H1 (cell line): ENCODE measurements around the gene SASS6. TPM values are rescaled to one million over a fixed set of nuclear protein-coding genes. Genes with fewer than 3 reads are reported as not detected.

ENCODE experiments used
- CTCF ChIA-PET: fragments of 300-600 bp; sonication (Branson Sonifier 250); formaldehyde crosslinking; loops from one replicate; lab custom pipeline; 2021; ENCODE audit not compliant: partially characterized antibody; lab: Charles Lee
- POLR2A ChIA-PET: fragments of 300-600 bp; sonication (Branson Sonifier 250); formaldehyde crosslinking; loops from one replicate; lab custom pipeline; 2021; ENCODE audit warnings: inconsistent platforms; ENCODE audit not compliant: partially characterized antibody; lab: Charles Lee
- DNase-seq, 2 experiments: peaks; one replicate each; pipeline versions ENCODE4 v3.0.0 to v3.0.0-alpha.2; 2010 to 2022; ENCODE audit warnings: low spot score in 2 of 2, low read depth in 1 of 2, mixed read lengths in 1 of 2
- FAIRE-seq: peaks from 2 replicates; lab custom pipeline; 2011; peaks lifted over from hg19 to GRCh38; lab: Jason Lieb, UNC
- H2AFZ ChIP-seq: 2 replicates; pipeline ENCODE4 v1.8.1; 2012; ENCODE audit warnings: low read length, inconsistent platforms
- H2AK5ac ChIP-seq: 2 replicates; pipeline ENCODE4 v1.6.1; 2013; ENCODE audit warnings: low read depth, low read length
- H2BK120ac ChIP-seq: replicated peaks from 2 replicates; pipeline ENCODE3; 2013; ENCODE audit warnings: low read depth, low read length, inconsistent platforms
- H2BK12ac ChIP-seq: 2 replicates; pipeline ENCODE4 v1.6.1; 2013; ENCODE audit warnings: low read depth, low read length
- H2BK15ac ChIP-seq: 2 replicates; pipeline ENCODE4 v1.6.1; 2013; ENCODE audit warnings: low read length
- H2BK20ac ChIP-seq: 2 replicates; pipeline ENCODE4 v1.6.1; 2013; ENCODE audit warnings: low read length
- H2BK5ac ChIP-seq: 2 replicates; pipeline ENCODE4 v1.6.1; 2013; ENCODE audit warnings: low read depth, low read length
- H3K14ac ChIP-seq: 2 replicates; pipeline ENCODE4 v1.6.1; 2013; ENCODE audit warnings: inconsistent platforms; ENCODE audit not compliant: insufficient read length
- H3K18ac ChIP-seq: 2 replicates; pipeline ENCODE4 v1.6.1; 2013; ENCODE audit warnings: low read length; ENCODE audit errors: extremely low read depth
- H3K23ac ChIP-seq: 2 replicates; pipeline ENCODE4 v1.6.1; 2013; ENCODE audit warnings: inconsistent platforms; ENCODE audit not compliant: insufficient read length
- H3K23me2 ChIP-seq: 2 replicates; pipeline ENCODE4 v1.6.1; 2013; ENCODE audit warnings: low read depth, low read length
- H3K27ac ChIP-seq: 2 replicates; pipeline ENCODE4 v1.6.1; 2011; ENCODE audit warnings: low read depth, low read length, inconsistent platforms
- H3K27me3 ChIP-seq, 4 experiments: replicated peaks in 1 of 4; 1 replicate in 1 of 4; 2 replicates in 3 of 4; pipeline versions ENCODE4 v1.6.1 to v1.8.1; 2011 to 2013; ENCODE audit warnings: low read length in 3 of 4, mild to moderate bottlenecking in 3 of 4, inconsistent platforms in 2 of 4, mixed read lengths in 2 of 4, moderate library complexity in 1 of 4; ENCODE audit not compliant: control insufficient read depth in 3 of 4, insufficient read depth in 3 of 4; ENCODE audit errors: extremely low read depth in 1 of 4
- H3K36me3 ChIP-seq, 4 experiments: 2 replicates each; pipeline versions ENCODE4 v1.6.1 to v1.8.1; 2011 to 2013; ENCODE audit warnings: mild to moderate bottlenecking in 4 of 4, low read length in 3 of 4, moderate library complexity in 2 of 4, control low read depth in 1 of 4, inconsistent platforms in 1 of 4; ENCODE audit not compliant: insufficient read depth in 4 of 4, control insufficient read depth in 2 of 4
- H3K4ac ChIP-seq: replicated peaks from 2 replicates; pipeline ENCODE3; 2013; ENCODE audit warnings: low read length, low read depth, mixed read lengths, inconsistent platforms; ENCODE audit not compliant: insufficient read length
- H3K4me1 ChIP-seq, 4 experiments: replicated peaks in 1 of 4; 1 replicate in 1 of 4; 2 replicates in 3 of 4; pipeline versions ENCODE4 v1.6.1 to v1.8.1; 2011 to 2013; ENCODE audit warnings: low read length in 3 of 4, inconsistent platforms in 2 of 4, mixed read lengths in 1 of 4; ENCODE audit not compliant: insufficient read depth in 4 of 4, control insufficient read depth in 3 of 4
- H3K4me2 ChIP-seq, 2 experiments: 2 replicates each; pipeline versions ENCODE4 v1.6.1 to v1.8.1; 2011 to 2013; ENCODE audit warnings: low read depth in 2 of 2, low read length in 2 of 2, control low read depth in 1 of 2, inconsistent platforms in 1 of 2, mild to moderate bottlenecking in 1 of 2; ENCODE audit not compliant: insufficient read depth in 1 of 2
- H3K4me3 ChIP-seq, 4 experiments: fragments of 200-600, 300-600 bp in 1 of 4; sonication (generic), shearing (Covaris generic), sonication (Bioruptor Twin) in 1 of 4; 2 replicates each; pipeline versions ENCODE4 v1.5.1 to v1.8.1; 2011 to 2016; ENCODE audit warnings: low read length in 4 of 4, low read depth in 3 of 4, control low read depth in 2 of 4, inconsistent platforms in 2 of 4, mild to moderate bottlenecking in 2 of 4, mixed read lengths in 1 of 4, moderate library complexity in 1 of 4; ENCODE audit not compliant: insufficient read depth in 2 of 4; ENCODE audit errors: extremely low read depth in 1 of 4
- H3K56ac ChIP-seq: replicated peaks from 2 replicates; pipeline ENCODE3; 2013; ENCODE audit warnings: low read depth, mild to moderate bottlenecking, mixed read lengths, low read length, inconsistent platforms; ENCODE audit not compliant: insufficient read length
- H3K79me1 ChIP-seq: 2 replicates; pipeline ENCODE4 v1.6.1; 2013; ENCODE audit warnings: low read depth, low read length, control low read depth
- H3K79me2 ChIP-seq, 2 experiments: 2 replicates each; pipeline versions ENCODE4 v1.6.1 to v1.8.1; 2012 to 2013; ENCODE audit warnings: low read length in 2 of 2, mild to moderate bottlenecking in 2 of 2, inconsistent platforms in 1 of 2; ENCODE audit not compliant: insufficient read depth in 2 of 2, control insufficient read depth in 1 of 2
- H3K9ac ChIP-seq, 4 experiments: replicated peaks in 1 of 4; 1 replicate in 1 of 4; 2 replicates in 3 of 4; pipeline versions ENCODE4 v1.6.1 to v1.8.1; 2011 to 2013; ENCODE audit warnings: low read depth in 3 of 4, low read length in 3 of 4, control low read depth in 2 of 4, mild to moderate bottlenecking in 2 of 4, moderate library complexity in 2 of 4, inconsistent platforms in 1 of 4; ENCODE audit errors: extremely low read depth in 1 of 4
- H3K9me3 ChIP-seq, 2 experiments: 2 replicates each; pipeline versions ENCODE4 v1.6.1 to v1.8.1; 2012 to 2013; ENCODE audit warnings: mild to moderate bottlenecking in 2 of 2, moderate library complexity in 2 of 2, control low read depth in 1 of 2, inconsistent platforms in 1 of 2, low read depth in 1 of 2, low read length in 1 of 2, mixed read lengths in 1 of 2; ENCODE audit not compliant: insufficient read depth in 2 of 2
- H4K20me1 ChIP-seq, 2 experiments: replicated peaks in 1 of 2; 2 replicates each; pipeline versions ENCODE3 to v1.8.1; 2011 to 2013; ENCODE audit warnings: inconsistent platforms in 2 of 2, low read length in 2 of 2, mild to moderate bottlenecking in 1 of 2; ENCODE audit not compliant: insufficient read depth in 2 of 2, control insufficient read depth in 1 of 2
- H4K5ac ChIP-seq: 2 replicates; pipeline ENCODE4 v1.6.1; 2013; ENCODE audit warnings: low read length, low read depth, mixed read lengths, inconsistent platforms; ENCODE audit not compliant: insufficient read length
- H4K8ac ChIP-seq: 2 replicates; pipeline ENCODE4 v1.8.0; 2013; ENCODE audit warnings: mild to moderate bottlenecking, moderate library complexity, low read length, inconsistent platforms; ENCODE audit not compliant: insufficient read depth; ENCODE audit errors: extremely low read depth
- H4K91ac ChIP-seq: replicated peaks from 2 replicates; pipeline ENCODE3; 2013; ENCODE audit warnings: low read length, mixed read lengths, inconsistent platforms; ENCODE audit not compliant: insufficient read length
- CBX8 ChIP-seq: fragments of 300-800, 300-1000 bp; sonication (generic); IDR thresholded peaks from 2 replicates; pipeline ENCODE4 v1.7.1; 2016; ENCODE audit warnings: low read depth, low read length, borderline replicate concordance
- CEBPB ChIP-seq: IDR thresholded peaks from 2 replicates; pipeline ENCODE4 v1.6.1; 2012; ENCODE audit warnings: low read depth, low read length
- CREB1 ChIP-seq: IDR thresholded peaks from 2 replicates; pipeline ENCODE4 v1.6.1; 2012; ENCODE audit warnings: inconsistent platforms
- GTF2F1 ChIP-seq: IDR thresholded peaks from 2 replicates; pipeline ENCODE4 v1.6.1; 2012; ENCODE audit warnings: low read depth, low read length, improper control_type of control experiment, borderline replicate concordance
- HDAC2 ChIP-seq, 2 experiments: fragments of 300-600 bp in 1 of 2; sonication (generic) in 1 of 2; IDR thresholded peaks; 2 replicates each; pipeline ENCODE4 v1.6.1; 2011 to 2012; ENCODE audit warnings: low read depth in 2 of 2, low read length in 2 of 2, mild to moderate bottlenecking in 2 of 2, moderate library complexity in 2 of 2, borderline replicate concordance in 1 of 2, inconsistent platforms in 1 of 2
- KDM4A ChIP-seq: IDR thresholded peaks from one replicate; pipeline ENCODE4 v1.7.1; 2012; ENCODE audit warnings: low read depth, mild to moderate bottlenecking, moderate library complexity, low read length, inconsistent platforms; ENCODE audit not compliant: severe bottlenecking
- MAFK ChIP-seq: IDR thresholded peaks from 2 replicates; pipeline ENCODE4 v1.6.1; 2012; ENCODE audit warnings: low read depth, mild to moderate bottlenecking, improper control_type of control experiment, low read length
- POLR2AphosphoS5 ChIP-seq: IDR thresholded peaks from 2 replicates; pipeline ENCODE4 v1.6.1; 2011; ENCODE audit warnings: low read depth, low read length
- RFX5 ChIP-seq: IDR thresholded peaks from 2 replicates; pipeline ENCODE4 v1.6.1; 2011; ENCODE audit warnings: low read depth, low read length, improper control_type of control experiment, borderline replicate concordance
- RXRA ChIP-seq: IDR thresholded peaks from 2 replicates; pipeline ENCODE4 v1.6.1; 2011; ENCODE audit warnings: low read depth, mild to moderate bottlenecking, low read length, moderate library complexity; ENCODE audit not compliant: insufficient read depth
- SUZ12 ChIP-seq: fragments of 200-600 bp; sonication (generic); IDR thresholded peaks from 2 replicates; pipeline ENCODE4 v1.6.1; 2012; ENCODE audit warnings: mild to moderate bottlenecking, inconsistent platforms, low read length, moderate library complexity, mixed read lengths
- TAF1 ChIP-seq: IDR thresholded peaks from 2 replicates; pipeline ENCODE4 v1.6.1; 2011; ENCODE audit warnings: mild to moderate bottlenecking, low read depth, low read length
- TBP ChIP-seq: IDR thresholded peaks from 2 replicates; pipeline ENCODE4 v1.6.1; 2011; ENCODE audit warnings: low read depth, low read length, improper control_type of control experiment
- ZNF274 ChIP-seq: IDR thresholded peaks from 2 replicates; pipeline ENCODE4 v1.7.0; 2012; ENCODE audit warnings: low read length, borderline replicate concordance; ENCODE audit errors: extremely low read depth
- WGBS, 2 experiments: shearing (Covaris generic) in 1 of 2; methylation state at CpG; one replicate each; pipeline versions ENCODE4 v1.1.6 to v1.1.7; 2013 to 2015; ENCODE audit warnings: low lambda C conversion rate in 2 of 2, mixed read lengths in 2 of 2, inconsistent platforms in 1 of 2, low coverage in 1 of 2, missing lambda C conversion rate in 1 of 2; ENCODE audit not compliant: insufficient replicate concordance in 2 of 2, insufficient coverage in 1 of 2, insufficient read length in 1 of 2; ENCODE audit errors: extremely low coverage in 1 of 2, missing lambda C conversion rate in 1 of 2; 5-methylcytosine and 5-hydroxymethylcytosine counted together
- polyA plus RNA-seq, 7 experiments: library from polyadenylated mRNA; depleted of rRNA in 3 of 7; stranded (reverse) in 5 of 7; unstranded in 2 of 7; fragments of >200 nt in 5 of 7; fragments of 200-250 nt in 2 of 7; gene quantifications; 1 replicate in 5 of 7; 2 replicates in 1 of 7; 4 replicates in 1 of 7; pipeline versions ENCODE4 v1.2.1 to v1.2.3, GENCODE V29; 2011 to 2013; ENCODE audit warnings: missing spikeins in 2 of 7, mixed read lengths in 2 of 7
- total RNA-seq: library from RNA; stranded (reverse); fragmentation: NEBNext Ultra II Directional; extraction: Animal tissue kit (Norgen Biotek cat#: 25700); gene quantifications from 2 replicates; pipeline ENCODE4 v1.2.1, GENCODE V29; 2021

The SASS6 gene
- total and polyA plus RNA-seq, 2 of the 8 experiments (the other 6 are each of a cell fraction or from before 2014, with no cell fraction given): 1.2 to 13.8 TPM

- Histone ChIP-seq H4K20me1 (no peaks in the 10 kb centered on the region), H2BK5ac (no peak overlapping the region), H2BK12ac (no peak overlapping the region), H4K91ac (no peak overlapping the region), H3K4me3 (no peak overlapping the region), H3K9me3 (no peaks in the 10 kb centered on the region), H3K23ac (no peak overlapping the region), H3K36me3 (peaks cover 0 to 70% (median 34%) of the 10 kb centered on the region in 4 experiments; a peak in 6 of 8 replicates), H3K27me3 (no peaks in the 10 kb centered on the region), H2AK5ac (no peak overlapping the region), H3K4me2 (no peak overlapping the region), H3K27ac (no peak overlapping the region), H2BK120ac (no peak overlapping the region), H3K79me2 (no peaks in the 10 kb centered on the region), H3K4me1 (no peaks in the 10 kb centered on the region), H2BK15ac (no peak overlapping the region), H3K56ac (no peak overlapping the region), H3K18ac (no peak overlapping the region), H4K8ac (no peak overlapping the region), H3K14ac (no peak overlapping the region), H3K23me2 (no peaks in the 10 kb centered on the region), H3K9ac (no peak overlapping the region), H4K5ac (no peak overlapping the region), H2AFZ (no peak overlapping the region), H3K4ac (no peak overlapping the region), H3K79me1 (no peaks in the 10 kb centered on the region), H2BK20ac (no peak overlapping the region)
- TF ChIP-seq KDM4A (no peak), ZNF274 (no peak), SUZ12 (no peak), HDAC2 (IDR thresholded peaks at IDR 0.05; ENCODE audit: borderline replicate concordance in 1 of 2, low read depth in 2 of 2, low read length in 2 of 2) (no peak), RFX5 (no peak), GTF2F1 (no peak), MAFK (no peak), TAF1 (no peak), CEBPB (no peak), RXRA (no peak), TBP (no peak), POLR2AphosphoS5 (no peak), CREB1 (no peak), CBX8 (no peak)
- FAIRE-seq: no peak
- WGBS, 2 experiments: 93% methylated on average over 4 of the region's 4 CpGs; no CpG with 5 or more reads in 1 of the 2 experiments
- POLR2A ChIA-PET: interaction anchor here (1.1 kb wide), 1 partner anchor 8 kb away, joined by 3 read pairs; the partner anchor contains the start of genes SASS6 and TRMT13
- CTCF ChIA-PET: interaction anchor here (1.2 kb wide), 1 partner anchor 727 kb away, joined by 3 read pairs; no protein-coding TSS in a partner anchor
- DNase-seq: no peak
These were observed 8.5 kb upstream of the SASS6 start for GRCh38 chr1:100141192-100141591.
